ENCODE data around the gene DPEP1.
A peak's percentile ranks its signal among the peaks of the same experiment; 100 is the strongest.

DPEP1 gene

DNA sequence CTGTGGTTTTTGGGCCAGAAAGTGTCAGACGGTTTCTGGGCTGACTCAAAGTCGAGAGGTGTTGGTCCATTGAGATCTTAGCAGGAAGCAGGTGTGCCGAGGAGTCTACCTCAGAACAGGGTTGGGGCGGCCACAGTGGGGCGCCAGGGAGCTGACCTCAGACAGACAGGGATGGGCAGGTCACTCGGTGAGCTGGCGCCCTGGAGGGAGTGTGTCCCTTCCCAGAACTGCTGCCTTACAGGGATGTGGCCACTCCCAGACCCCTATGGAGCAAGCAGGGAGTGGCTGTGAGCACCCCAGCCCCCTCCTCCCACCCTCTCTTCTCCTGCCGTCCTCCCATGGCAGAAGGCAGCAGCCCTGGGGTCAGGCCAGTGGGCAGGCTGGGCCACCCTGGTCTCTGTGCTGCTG, 14.0 kb upstream of the DPEP1 start:
- no peak for DNase-seq (ENCODE audit: low read depth)

DNA sequence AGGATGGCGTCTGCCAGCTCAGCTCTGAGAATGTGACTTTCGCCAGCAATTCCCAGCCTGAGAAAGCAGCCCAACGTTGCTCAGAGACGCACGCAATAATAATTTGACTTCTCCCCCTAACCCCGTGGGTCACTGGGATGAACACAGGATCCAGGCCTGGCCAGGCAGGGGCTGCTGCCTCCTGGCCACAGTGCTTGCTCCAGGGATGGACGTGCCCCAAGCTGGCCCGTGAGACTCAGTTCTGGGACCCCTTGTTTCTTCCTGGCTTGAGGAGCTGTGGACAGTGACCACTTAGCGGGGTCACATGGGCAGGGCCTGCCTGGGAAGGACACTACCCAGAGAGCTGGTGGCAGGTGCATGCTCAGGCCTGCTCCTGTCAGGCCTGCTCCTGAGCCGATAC, 13.5 kb upstream of the DPEP1 start:
- DNase-seq (ENCODE audit: low read depth) = no peak

DNA sequence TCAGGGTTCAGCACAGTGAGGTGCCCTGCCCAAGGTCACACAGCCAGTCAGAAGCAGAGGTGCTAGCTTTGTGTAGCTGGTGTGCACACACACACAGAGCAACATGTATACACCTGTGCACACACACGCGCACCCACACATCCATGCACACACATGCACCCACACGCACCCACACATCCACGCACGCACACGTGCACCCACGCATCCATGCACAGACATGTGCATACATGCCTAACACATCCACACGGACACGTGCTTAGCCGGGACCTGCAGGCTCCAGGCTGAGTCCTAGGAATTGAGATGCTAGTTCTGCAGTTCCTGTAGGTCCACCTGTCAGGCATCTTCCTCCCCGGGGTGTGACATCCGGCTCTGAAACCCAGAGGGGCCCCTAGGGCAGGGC, 13.0 kb upstream of the DPEP1 start:
- DNase-seq (ENCODE audit: low read depth) = no peak

DNA sequence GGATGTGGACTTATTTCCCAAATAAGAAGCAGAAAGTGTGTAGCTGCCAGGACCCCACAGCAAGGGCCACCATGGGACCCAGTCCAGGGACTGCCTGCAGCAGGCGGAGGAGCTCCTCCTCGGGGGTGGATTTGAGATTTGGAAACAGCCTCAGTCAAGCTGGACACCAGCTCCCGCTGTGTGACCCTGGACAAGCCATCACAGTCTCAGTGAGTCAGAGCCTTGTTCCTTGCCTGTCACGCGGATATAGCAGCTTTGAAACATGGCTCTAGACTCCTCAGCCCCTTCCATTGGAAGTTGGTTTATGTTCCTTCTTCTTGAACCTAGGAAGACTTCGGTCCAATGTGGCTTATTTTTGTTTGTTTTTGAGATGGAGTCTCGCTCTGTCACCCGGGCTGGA, 12.5 kb upstream of the DPEP1 start:
- no peak for DNase-seq (ENCODE audit: low read depth)

DNA sequence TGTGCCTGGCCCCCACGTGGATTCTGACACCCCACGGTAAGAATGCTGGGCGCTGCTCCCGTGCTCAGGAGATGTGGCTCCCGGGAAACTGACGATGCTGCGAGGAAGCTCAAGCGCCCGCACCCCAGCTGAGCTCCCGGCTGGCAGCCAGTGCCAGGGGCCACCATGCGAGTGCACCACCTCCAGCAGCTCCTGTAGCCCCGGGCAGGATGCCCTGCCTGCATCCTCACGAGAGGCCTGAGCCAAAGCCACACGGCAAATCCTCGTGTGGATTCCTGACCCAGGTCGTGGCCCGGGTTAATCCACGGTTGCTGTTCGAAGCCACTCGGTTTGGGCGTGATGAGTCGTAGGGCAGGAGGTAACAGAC, 11.6 kb upstream of the DPEP1 start:
- no peak for DNase-seq (ENCODE audit: low read depth)

DNA sequence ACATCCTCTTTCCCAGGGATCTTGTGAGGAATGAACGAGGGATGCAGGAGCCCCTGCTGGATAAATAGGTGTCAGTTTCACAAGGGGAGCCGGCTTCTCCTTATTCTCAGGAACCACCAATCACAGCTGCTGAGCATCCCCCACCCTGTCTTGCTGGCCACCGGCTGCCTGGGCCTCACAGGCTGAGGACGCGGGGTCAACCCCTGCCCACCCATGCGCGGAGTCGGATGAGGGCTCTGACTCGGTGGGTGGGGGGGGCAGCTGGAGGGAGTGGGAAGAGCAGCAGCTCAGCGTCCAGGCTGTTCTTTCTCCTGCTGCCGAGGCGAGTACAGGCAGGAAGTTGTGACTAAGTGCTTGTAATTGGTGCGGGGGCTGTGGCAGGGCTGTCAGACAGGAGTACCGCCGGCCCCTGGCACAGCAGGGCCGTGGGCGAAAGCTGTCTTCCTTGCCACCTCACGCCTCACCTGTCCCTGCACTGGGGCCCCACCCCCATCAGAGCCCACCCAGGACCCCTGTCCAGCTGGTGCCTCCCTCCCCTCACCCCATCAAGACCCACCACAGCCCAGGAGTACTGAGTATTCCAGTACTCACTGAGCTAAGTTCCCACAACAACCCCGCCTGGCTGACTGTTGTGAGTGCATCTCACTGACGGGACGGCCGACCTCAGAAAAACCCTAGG, 11.0 kb upstream of the DPEP1 start:
- DNase-seq (ENCODE audit: low read depth) = peak; percentile 26

DNA sequence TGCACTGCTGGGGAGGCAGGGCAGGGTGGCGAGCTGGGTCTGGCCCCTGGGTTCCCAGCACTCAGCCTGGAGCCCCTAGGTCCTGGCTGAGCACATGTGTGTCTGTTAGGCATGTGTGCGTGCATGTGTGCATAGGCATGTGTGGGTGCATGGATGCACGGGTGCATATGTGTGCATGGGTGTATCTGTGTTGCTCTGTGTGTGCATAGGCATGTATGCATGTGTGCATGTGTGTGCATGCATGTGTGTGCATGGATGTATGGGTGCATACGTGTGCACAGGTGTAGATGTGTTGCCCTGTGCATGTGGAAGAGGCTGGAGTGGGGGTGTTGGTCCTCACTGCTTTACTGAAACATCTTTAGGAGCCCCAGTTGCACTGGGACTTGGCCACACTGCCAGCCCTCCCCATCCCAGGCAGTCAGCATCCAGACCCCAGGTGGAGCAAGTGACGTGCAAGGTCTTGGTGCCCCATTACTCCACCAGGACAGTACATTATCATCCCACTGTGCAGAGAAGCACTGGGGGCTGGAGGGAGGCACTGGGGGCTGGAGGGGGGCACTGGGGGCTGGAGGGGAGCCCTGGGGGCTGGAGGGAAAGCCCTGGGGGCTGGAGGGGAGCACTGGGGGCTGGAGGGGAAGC, 10.4 kb upstream of the DPEP1 start:
- no peak for DNase-seq (ENCODE audit: low read depth)

DNA sequence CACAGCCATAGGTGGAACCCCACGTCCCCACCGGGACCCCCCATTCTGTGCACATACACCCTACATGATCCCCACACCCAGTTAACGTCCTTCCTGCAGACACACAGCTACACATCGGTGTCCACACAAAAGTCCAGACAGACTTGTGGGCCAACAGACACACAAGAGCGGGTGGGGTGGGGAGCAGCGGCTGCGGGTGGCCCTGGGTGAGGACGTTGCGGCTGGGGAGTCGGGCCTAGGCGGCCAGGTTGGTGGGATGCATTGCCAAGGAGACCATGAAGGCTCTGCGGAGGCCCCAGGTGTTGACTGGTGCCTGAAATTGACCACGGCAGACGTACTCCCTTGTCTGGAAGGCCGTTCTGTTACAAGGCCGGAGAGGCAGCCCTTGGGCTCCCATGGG, 8.7 kb upstream of the DPEP1 start:
- no peak for DNase-seq (ENCODE audit: low read depth)

DNA sequence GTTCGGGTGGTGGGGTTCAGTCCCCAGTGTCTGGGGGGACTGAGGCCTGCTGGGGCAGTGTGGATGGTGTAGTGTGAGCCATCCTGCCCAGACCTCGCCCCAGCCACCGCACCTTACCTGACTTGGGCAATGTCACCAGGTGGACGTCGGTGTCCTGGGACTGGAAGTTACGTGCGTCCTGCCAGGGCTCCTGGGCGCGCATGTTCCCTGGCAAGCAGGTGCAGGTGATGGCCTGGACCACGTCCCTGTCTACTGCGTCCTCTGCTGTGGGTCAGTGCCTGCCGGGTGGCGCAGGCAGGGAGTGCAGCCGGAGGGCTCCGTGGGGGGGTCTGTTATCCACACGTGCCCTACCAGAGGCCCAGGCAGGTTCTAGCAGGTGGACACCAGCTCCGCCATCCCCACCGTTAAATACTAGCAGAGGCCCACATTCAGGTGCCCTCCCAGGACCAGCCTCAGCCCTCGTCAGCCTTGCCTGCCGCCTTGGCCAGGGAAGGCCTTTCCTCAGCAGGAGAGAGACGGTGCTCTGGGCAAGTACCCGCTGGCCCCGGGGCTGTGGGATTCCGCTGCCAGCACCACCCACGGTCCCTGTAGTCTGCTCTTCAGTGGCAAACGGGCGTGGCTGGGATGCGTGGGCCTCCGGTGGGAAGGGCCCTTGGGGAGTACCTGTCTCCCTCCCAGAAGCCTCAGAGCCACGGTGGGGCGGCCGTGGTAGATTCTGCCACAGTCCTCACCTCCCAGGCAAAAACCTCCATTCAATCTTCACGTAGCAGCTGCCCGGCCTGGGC, 8.1 kb upstream of the DPEP1 start:
- DNase-seq (ENCODE audit: low read depth) = no peak

DNA sequence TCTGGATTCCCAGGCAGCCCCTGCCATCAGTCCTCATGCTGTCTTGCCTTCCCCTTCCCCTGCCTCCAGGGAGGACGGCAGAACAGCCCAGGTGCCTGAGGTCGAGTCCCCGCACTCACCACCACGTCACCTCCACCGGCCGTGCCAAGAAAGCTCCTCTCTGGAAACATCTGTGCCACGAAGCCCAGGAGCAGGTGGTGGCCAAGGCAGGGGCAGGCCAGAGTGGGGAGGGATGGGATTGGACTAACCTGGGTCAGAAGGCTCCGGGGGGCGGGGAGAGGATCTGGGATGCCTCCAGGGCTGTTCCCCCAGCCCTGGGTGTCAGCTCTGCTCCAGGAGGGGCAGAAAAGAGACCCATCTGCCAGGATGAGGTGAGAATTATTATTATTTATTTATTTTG, 7.4 kb upstream of the DPEP1 start:
- DNase-seq (ENCODE audit: low read depth) = no peak

DNA sequence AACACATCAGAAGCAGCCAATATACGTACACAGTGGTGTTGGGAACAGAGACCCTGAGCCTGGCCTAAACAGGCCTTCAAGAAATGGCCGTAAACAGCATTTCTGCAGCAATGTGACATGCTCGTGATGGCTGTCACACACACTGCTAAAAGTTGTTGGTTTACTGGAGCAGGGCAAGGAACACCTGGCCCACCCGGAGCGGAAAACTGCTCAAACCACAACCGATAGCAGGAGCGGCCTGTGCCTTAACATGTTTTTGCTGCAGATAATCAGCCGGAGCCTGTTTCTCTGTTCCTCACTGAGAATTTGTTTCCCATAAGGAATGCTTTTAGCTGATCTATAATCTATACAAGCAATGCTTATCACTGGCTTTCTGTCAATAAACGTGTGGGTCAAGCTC, 6.0 kb upstream of the DPEP1 start:
- DNase-seq (ENCODE audit: low read depth) = no peak

DNA sequence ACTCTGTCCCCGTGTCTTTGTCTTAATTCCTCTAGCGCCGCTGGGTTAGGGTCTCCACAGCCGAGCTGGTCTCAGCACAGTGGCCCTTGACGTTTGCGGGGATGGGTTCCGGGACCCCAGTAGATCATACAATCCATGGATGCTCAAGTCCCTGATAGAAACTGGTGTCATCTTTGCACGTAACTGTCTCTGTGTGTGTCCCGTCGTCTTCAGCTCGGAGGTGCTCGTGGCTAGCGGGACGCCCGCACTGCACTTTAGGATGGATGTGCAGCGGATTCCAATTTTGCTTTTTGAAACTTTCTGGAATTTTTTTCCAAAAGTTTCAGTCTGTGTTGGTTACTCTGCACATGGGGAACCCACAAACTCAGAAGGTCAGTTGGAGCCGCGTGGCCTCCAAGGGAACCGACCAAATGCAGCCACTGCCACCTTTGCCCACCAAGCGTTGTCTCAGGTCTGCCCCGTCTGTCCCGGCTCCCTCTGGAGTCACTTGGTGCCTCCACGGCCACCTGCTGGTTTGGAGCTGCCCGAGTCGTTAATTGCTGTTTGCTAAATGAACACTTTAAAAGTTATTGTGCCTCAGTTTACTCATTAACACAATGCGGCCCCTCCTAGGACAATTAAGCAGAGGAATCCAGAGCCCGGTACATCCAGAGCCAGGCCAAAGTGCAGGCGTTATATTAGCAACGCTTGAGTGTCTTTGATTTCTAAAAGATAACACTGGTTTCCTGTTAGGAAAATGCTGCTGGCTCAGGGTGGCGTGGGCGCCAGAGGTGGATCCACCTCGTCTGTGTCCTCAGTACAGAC, 5.3 kb upstream of the DPEP1 start:
- DNase-seq (ENCODE audit: low read depth) = no peak

DNA sequence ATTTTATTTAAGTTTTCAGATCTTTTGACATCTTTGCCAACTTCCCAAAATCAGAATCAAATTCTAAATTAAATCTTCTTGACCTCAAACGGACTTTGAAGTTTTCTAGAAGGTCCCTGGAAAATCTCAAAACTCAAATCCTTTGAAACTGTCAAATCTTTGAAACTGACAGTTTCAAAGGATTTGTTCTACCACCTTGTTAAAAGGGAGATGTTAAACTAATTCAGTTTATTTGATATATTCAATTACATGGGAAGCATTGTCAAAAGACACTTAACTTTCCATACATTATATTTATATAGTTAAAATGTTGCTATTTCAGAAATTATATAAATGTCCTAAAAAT, 3.4 kb upstream of the DPEP1 start:
- no peak for DNase-seq (ENCODE audit: low read depth)

DNA sequence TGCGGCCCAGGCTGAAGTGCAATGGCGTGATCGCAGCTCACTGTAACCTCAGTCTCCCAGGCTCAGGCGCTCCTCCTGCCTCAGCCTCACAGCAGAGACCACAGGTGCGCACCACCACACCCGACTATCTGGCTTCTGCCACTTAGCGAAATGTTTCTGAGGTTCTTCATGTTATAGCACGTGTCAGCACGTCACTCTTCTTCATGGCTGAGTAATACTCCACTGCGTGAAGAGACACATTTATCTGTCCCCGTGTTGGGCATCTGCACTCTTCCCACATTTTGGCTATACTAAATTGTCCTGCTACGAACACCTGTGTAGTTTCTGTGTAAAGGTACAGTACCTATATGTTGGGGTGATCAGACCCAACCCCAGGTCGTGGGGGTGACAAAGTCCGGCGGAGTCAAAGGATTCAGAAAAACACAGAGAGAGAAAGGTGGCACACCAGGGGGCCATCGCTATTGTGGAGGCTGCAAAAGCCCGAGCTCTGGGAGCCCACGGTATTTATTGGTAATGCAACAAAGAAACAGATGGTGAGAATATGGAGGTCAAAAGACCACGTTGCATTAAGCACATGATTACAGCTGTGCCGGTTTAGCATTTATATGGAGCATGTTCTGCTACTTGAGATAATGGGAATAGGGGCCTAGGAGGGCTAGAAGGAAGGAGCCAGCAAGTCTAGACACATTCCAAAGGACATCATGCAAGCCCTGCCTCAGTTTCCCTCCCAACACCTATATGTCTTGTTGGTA, 851 bp upstream of the DPEP1 start:
- no peak for DNase-seq (ENCODE audit: low read depth)

DNA sequence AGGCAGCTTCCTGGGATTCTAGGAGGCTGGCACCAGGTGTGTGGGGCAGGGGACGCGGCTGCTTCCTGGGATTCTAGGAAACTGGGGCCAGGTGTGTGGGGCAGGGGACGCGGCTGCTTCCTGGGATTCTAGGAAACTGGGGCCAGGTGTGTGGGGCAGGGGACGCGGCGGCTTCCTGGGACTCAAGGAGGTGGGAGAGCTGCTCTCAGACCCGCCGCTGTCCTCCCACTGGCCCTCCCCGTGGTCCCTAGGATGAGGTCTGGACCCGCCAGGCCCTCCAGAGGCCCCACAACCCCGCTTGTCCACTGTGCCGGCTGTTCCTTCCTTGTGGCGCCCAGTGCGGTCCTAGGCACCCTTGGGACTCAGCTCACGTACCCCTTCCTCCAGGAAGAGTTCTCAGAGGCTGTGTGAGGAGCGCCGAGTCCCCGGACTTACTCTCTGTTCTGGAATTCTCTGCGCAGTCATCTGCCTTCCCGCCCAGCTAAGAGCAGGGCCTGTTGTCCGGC, 565 bp downstream of the DPEP1 start:
- no peak for DNase-seq (ENCODE audit: low read depth)

DNA sequence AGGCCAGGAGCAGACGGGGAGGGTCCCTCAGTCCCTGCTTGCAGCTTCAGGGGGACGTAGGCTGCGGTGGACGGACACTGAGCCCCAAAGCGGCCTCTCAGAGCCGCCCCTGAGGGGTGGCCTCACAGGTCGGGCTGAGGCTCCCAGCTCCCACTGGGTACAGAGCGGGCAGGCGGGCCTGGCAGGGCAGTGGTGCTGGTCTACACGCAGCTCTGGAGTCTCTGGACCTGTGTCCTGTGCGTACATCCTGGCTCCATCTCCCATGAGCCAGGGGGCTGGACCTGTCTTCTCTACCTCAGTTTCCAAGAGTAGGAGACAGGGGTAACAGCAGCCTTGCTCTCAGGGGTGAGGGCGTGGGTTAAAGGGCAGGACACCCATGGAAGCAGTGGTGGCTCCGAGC, 1.7 kb downstream of the DPEP1 start:
- no peak for DNase-seq (ENCODE audit: low read depth)

DNA sequence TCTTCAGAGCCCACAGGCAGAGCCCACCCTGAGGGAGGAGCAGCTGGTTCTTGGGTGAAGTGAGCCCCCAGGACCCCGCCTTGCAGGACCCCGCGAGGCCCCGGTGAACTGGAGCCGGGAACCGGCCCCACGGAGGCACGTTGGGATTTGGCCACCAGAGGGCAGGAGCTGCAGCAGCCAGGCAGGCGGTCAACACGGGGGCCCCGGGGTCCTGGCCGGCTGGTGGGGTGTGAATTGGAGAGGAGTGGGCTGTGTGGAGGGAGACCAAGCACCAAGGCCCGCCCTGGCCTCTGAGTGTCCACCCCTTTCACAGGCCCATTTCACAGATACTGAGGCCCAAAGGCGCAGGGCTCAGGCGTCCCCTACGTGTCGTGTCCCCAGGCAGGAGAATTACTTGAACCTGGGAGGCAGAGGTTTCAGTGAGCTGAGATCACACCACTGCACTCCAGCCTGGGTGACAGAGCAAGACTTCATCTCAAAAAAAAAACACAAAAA, 2.2 kb downstream of the DPEP1 start:
- no peak for DNase-seq (ENCODE audit: low read depth)

DNA sequence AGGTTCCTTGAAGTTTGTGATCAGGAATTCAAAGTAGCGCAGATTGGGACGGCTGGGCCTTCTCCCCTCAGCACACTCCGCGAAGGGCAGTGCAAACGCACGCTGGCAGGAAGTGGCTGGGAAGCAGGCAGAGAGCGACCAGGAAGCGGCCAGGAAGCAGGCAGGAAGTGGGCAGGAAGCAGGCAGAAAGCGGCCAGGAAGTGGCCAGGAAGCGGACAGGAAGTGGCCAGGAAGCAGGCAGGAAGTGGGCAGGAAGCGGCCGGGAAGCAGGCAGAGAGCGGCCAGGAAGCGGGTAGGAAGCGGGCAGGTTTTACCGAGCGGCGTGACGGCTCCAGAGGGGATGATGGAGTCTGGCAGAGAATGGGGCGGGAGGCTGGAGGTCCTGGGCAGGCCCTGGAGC, 3.2 kb downstream of the DPEP1 start:
- DNase-seq (ENCODE audit: low read depth) = no peak

DNA sequence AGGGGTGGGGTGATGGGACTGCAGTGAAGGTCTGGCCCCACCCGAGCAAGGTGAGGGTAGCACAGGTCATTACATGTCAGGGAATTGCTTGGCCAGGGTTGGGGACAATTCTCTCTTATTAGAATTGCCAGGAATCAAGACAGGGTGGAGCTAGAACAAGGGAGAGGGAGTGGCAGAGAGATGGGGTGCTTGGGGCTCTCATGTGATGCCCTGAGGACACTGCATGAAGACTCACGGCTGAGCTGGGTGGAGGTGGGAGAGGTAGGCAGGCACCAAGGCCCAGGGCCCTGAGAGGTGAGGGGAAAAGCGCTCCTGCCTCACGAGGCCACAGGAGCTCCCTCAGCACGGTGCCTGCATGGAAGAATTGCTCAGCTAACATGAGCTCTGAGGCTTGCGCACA, 3.6 kb downstream of the DPEP1 start:
- DNase-seq (ENCODE audit: low read depth) = no peak

DNA sequence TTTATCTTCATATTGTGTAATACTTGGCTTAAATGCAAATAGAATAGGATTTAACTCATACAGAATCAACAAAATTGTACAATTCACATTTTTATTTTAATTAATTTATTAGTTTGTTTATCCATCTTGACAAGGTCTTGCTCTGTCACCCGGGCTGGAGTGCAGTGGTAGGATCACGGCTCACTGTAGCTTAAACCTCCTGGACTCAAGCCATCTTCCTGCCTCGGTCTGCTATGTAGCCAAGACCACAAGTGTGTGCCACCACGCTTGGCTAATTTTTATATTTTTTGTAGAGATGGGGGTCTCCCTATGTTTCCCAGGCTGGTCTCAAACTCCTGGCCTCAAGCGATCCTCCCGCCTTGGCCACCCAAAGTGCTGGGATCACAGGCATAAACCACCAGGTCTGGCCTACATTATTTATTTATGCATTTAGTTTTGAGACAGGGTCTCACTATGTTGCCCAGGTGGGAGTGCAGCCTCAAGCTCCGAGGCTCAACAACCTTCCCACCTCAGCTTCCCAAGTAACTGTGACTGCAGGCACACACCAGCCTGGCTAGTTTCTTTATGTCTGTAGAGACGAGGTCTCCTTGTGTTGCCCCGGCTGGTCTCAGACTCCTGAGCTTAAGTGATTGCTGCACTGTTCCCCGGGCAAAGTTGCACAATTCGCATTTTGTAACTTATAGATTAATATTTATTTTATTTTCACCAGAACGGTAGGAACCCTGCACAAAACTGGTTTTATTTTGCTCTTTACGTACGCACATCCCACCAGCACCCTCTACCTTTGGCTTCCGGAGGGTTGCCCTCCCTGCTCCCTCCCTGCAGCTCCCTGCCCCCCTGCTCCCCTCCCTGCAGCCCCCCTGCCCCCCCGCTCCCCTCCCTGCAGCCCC, 4.9 kb downstream of the DPEP1 start:
- DNase-seq (ENCODE audit: low read depth) = no peak

DNA sequence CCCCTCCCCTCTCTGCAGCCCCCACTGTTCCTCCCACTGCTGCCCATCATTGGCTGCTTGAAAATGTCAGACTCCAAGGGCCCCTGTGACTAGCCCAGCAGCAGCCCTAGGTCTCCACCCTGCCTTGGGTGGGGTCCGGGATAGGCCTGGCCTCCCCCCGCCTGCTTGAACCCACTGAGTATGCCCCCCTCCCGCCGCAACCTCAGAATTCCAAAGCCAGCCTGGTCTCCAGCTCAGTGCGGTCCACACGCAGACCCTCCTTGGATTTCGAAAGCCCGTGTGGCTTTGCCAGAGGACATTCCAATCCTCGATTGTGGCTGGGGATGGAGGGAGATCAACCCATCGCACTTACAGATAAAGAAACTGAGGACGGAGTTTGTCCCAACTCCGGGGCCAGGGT, 6.4 kb downstream of the DPEP1 start:
- no peak for DNase-seq (ENCODE audit: low read depth)
